SU-DHL-6 (cell line): Measurements from ENCODE around the gene SYTL2.

Source experiments
- H2AFZ ChIP-seq: fragments of 200-600 bp; sonication (generic); 2 replicates; pipeline ENCODE4 v1.6.1; 2014; ENCODE audit warnings: low read depth, mild to moderate bottlenecking, moderate library complexity, mixed read lengths, antibody characterized with exemption, low read length; ENCODE audit not compliant: severe bottlenecking
- H3F3A ChIP-seq: fragments of 200-600 bp; shearing (Covaris generic); 2 replicates; pipeline ENCODE4 v1.6.0; 2016; ENCODE audit warnings: antibody characterized with exemption, mild to moderate bottlenecking; ENCODE audit not compliant: insufficient read depth
- H3K27ac ChIP-seq: fragments of 200-600 bp; sonication (generic); 2 replicates; pipeline ENCODE4 v1.5.1; 2016; ENCODE audit warnings: low read depth, mild to moderate bottlenecking, low read length, moderate library complexity, mixed read lengths
- H3K27me3 ChIP-seq: fragments of 200-600 bp; sonication (generic), shearing (Covaris generic); 2 replicates; pipeline ENCODE4 v1.6.0; 2014; ENCODE audit warnings: mild to moderate bottlenecking, low read length
- H3K36me3 ChIP-seq: fragments of 200-600 bp; sonication (generic); 2 replicates; pipeline ENCODE4 v1.6.1; 2014; ENCODE audit warnings: mild to moderate bottlenecking, low read length, mixed read lengths
- H3K4me2 ChIP-seq: fragments of 300-600, 200-600 bp; shearing (Covaris generic), sonication (generic); 2 replicates; pipeline ENCODE4 v1.6.0; 2014; ENCODE audit warnings: low read length, low read depth, mild to moderate bottlenecking; ENCODE audit not compliant: poor library complexity, severe bottlenecking
- H3K4me3 ChIP-seq: fragments of 200-600 bp; sonication (generic); 2 replicates; pipeline ENCODE4 v1.5.1; 2014; ENCODE audit warnings: antibody characterized with exemption, low read length, mild to moderate bottlenecking, mixed read lengths; ENCODE audit not compliant: insufficient read depth, poor library complexity, severe bottlenecking
- H3K79me2 ChIP-seq: fragments of 200-600 bp; sonication (generic); 2 replicates; pipeline ENCODE4 v1.6.1; 2014; ENCODE audit warnings: mild to moderate bottlenecking, low read length, moderate library complexity; ENCODE audit not compliant: insufficient read depth
- H3K9ac ChIP-seq: fragments of 200-600 bp; sonication (generic); 2 replicates; pipeline ENCODE4 v1.7.0; 2014; ENCODE audit warnings: mild to moderate bottlenecking, low read length
- H3K9me2 ChIP-seq: fragments of 200-600 bp; sonication (generic); replicated peaks from 2 replicates; pipeline ENCODE4 v1.6.1; 2014; ENCODE audit warnings: low read length; ENCODE audit not compliant: insufficient read depth
- H3K9me3 ChIP-seq: fragments of 200-600 bp; sonication (generic); 2 replicates; pipeline ENCODE4 v1.6.1; 2014; ENCODE audit warnings: low read length, mixed read lengths; ENCODE audit not compliant: insufficient read depth
- H4K20me1 ChIP-seq: fragments of 200-600 bp; sonication (generic); 2 replicates; pipeline ENCODE4 v1.6.1; 2014; ENCODE audit warnings: low read depth, mild to moderate bottlenecking, antibody characterized with exemption, low read length, moderate library complexity, mixed read lengths
- CTCF ChIP-seq: fragments of 200-600 bp; sonication (generic); IDR thresholded peaks from one replicate; pipeline ENCODE4 v1.5.1; 2017; ENCODE audit warnings: antibody characterized with exemption, mild to moderate bottlenecking, low read length, moderate library complexity; ENCODE audit not compliant: insufficient read depth, poor library complexity, severe bottlenecking
- EZH2phosphoT487 ChIP-seq: fragments of 200-600 bp; sonication (generic), shearing (Covaris generic); conservative IDR thresholded peaks from 2 replicates; pipeline ENCODE4 v1.6.1; 2018; ENCODE audit warnings: mild to moderate bottlenecking, antibody characterized with exemption, low read length, moderate library complexity, mixed read lengths

SYTL2 gene

GRCh38 chr11:85699957-85700741 is 110.8 kb downstream of the SYTL2 start:
- no peaks in the 10 kb centered on the region for H3K9me2 ChIP-seq
- H3K79me2 ChIP-seq: no peaks in the 10 kb centered on the region
- no peak overlapping the region for H3K4me2 ChIP-seq
- H3K27ac ChIP-seq: no peak overlapping the region
- H2AFZ ChIP-seq: no peak overlapping the region
- H4K20me1 ChIP-seq: no peaks in the 10 kb centered on the region
- H3K27me3 ChIP-seq: no peaks in the 10 kb centered on the region
- no peaks in the 10 kb centered on the region for H3F3A ChIP-seq
- no peaks in the 10 kb centered on the region for H3K36me3 ChIP-seq
- TF ChIP-seq EZH2phosphoT487 (no peak), CTCF (no peak)
- no peak overlapping the region for H3K4me3 ChIP-seq
- no peak overlapping the region for H3K9ac ChIP-seq
- H3K9me3 ChIP-seq: no peaks in the 10 kb centered on the region

GRCh38 chr11:85698195-85698594 is 112.7 kb downstream of the SYTL2 start:
- Histone ChIP-seq H3K36me3 (no peaks in the 10 kb centered on the region), H3F3A (no peaks in the 10 kb centered on the region)

GRCh38 chr11:85697747-85698146 is 113.2 kb downstream of the SYTL2 start:
- H4K20me1 ChIP-seq: no peaks in the 10 kb centered on the region
- H3K27ac ChIP-seq: no peak overlapping the region
- H3K9me3 ChIP-seq: no peaks in the 10 kb centered on the region
- H2AFZ ChIP-seq: no peak overlapping the region
- no peaks in the 10 kb centered on the region for H3F3A ChIP-seq
- no peaks in the 10 kb centered on the region for H3K9me2 ChIP-seq
- H3K36me3 ChIP-seq: no peaks in the 10 kb centered on the region
- H3K79me2 ChIP-seq: no peaks in the 10 kb centered on the region
- no peaks in the 10 kb centered on the region for H3K27me3 ChIP-seq
- TF ChIP-seq EZH2phosphoT487: no peak
- TF ChIP-seq CTCF: no peak
- H3K4me2 ChIP-seq: no peak overlapping the region
- no peak overlapping the region for H3K9ac ChIP-seq
- H3K4me3 ChIP-seq: no peak overlapping the region

More at GRCh38 chr11:85698195-85698594, 112.7 kb downstream of the SYTL2 start:
- Histone ChIP-seq H3K4me3 (no peak overlapping the region), H3K9ac (no peak overlapping the region), H3K27ac (no peak overlapping the region), H2AFZ (no peak overlapping the region), H3K9me2 (no peaks in the 10 kb centered on the region), H3K27me3 (no peaks in the 10 kb centered on the region), H3K4me2 (no peak overlapping the region), H3K9me3 (no peaks in the 10 kb centered on the region), H3K79me2 (no peaks in the 10 kb centered on the region), H4K20me1 (no peaks in the 10 kb centered on the region)
- TF ChIP-seq CTCF: no peak
- TF ChIP-seq EZH2phosphoT487: no peak
